Measurements from ENCODE around the gene TACC3.

DNA sequence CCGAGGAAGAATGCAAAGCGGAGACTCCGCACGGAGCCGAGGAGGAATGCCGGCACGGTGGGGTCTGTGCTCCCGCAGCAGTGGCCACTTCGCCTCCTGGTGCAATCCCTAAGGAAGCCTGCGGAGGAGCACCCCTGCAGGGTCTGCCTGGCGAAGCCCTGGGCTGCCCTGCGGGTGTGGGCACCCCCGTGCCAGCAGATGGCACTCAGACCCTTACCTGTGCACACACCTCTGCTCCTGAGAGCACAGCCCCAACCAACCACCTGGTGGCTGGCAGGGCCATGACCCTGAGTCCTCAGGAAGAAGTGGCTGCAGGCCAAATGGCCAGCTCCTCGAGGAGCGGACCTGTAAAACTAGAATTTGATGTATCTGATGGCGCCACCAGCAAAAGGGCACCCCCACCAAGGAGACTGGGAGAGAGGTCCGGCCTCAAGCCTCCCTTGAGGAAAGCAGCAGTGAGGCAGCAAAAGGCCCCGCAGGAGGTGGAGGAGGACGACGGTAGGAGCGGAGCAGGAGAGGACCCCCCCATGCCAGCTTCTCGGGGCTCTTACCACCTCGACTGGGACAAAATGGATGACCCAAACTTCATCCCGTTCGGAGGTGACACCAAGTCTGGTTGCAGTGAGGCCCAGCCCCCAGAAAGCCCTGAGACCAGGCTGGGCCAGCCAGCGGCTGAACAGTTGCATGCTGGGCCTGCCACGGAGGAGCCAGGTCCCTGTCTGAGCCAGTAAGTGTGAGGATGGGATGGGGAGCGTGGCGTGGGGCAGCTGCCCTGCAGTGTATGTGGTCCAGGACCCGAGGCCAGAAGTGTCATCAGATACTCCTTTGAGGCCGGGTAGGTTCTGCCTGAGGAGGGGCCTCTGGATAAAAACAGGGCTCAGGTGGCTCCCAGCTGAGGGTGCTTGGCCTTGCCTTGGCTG lies 7.0 kb downstream of the TACC3 start:
- TF ChIP-seq, protein P1, sequence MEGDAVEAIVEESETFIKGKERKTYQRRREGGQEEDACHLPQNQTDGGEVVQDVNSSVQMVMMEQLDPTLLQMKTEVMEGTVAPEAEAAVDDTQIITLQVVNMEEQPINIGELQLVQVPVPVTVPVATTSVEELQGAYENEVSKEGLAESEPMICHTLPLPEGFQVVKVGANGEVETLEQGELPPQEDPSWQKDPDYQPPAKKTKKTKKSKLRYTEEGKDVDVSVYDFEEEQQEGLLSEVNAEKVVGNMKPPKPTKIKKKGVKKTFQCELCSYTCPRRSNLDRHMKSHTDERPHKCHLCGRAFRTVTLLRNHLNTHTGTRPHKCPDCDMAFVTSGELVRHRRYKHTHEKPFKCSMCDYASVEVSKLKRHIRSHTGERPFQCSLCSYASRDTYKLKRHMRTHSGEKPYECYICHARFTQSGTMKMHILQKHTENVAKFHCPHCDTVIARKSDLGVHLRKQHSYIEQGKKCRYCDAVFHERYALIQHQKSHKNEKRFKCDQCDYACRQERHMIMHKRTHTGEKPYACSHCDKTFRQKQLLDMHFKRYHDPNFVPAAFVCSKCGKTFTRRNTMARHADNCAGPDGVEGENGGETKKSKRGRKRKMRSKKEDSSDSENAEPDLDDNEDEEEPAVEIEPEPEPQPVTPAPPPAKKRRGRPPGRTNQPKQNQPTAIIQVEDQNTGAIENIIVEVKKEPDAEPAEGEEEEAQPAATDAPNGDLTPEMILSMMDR (IDR thresholded peaks at IDR 0.05), result no peak
- no peak for TF ChIP-seq POLR2A (IDR thresholded peaks at IDR 0.05)

Data from adrenal gland (tissue), 5 donors.